IPS-15b (cell line): Measurements from ENCODE around the gene SCN9A.

ENCODE experiments used
- H3K27me3 ChIP-seq: one replicate; pipeline ENCODE4 v1.6.1; 2013; ENCODE audit warnings: low read length; ENCODE audit not compliant: control insufficient read depth, insufficient read depth
- H3K36me3 ChIP-seq: one replicate; pipeline ENCODE4 v1.6.1; 2013; ENCODE audit warnings: low read length; ENCODE audit not compliant: control insufficient read depth, insufficient read depth
- H3K4me1 ChIP-seq: one replicate; pipeline ENCODE4 v1.6.1; 2013; ENCODE audit warnings: mild to moderate bottlenecking, low read length; ENCODE audit not compliant: control insufficient read depth, insufficient read depth
- H3K4me3 ChIP-seq: one replicate; pipeline ENCODE4 v1.5.1; 2013; ENCODE audit warnings: low read depth, low read length
- H3K9ac ChIP-seq: one replicate; pipeline ENCODE4 v1.6.1; 2013; ENCODE audit warnings: low read depth, mild to moderate bottlenecking, low read length
- H3K9me3 ChIP-seq: one replicate; pipeline ENCODE4 v1.6.1; 2013; ENCODE audit warnings: mild to moderate bottlenecking, low read length; ENCODE audit not compliant: control insufficient read depth, insufficient read depth

Gene SCN9A

DNA sequence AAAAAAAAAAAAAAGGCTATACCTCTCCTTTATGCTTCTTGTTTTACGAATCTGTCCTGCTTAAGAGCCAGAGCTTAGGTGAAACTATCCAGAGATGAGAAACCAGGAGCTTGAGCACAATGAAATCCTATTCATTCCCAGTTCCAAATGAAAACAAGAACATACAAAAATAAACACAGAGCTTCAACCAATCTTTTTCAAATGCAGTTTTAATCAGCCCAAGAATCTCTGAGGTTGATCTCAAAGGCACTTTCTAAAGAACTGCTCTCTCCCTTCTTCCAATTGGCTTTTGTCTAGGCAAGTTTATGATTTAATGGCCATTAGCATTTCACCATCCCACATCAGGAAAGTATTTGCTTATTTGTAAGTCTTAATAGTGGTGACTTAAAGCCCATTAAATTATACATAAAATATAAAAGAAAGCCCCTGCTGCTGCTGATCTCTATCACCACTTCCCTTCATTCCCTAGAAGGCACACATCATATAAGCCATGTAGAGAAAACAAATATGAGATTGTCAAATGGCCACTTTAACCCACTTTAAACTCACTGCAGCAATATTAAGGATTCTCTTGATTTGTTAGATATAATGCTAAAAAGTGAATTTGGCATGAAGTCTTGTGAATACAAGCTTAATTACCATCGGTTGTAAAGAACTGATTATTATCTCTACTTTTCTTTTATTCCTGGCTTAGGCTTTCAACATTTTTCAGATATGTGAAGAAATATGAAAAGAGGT, 29.3 kb upstream of the SCN9A start:
- no peaks in the 10 kb centered on the region for H3K9me3 ChIP-seq
- no peaks in the 10 kb centered on the region for H3K36me3 ChIP-seq

DNA sequence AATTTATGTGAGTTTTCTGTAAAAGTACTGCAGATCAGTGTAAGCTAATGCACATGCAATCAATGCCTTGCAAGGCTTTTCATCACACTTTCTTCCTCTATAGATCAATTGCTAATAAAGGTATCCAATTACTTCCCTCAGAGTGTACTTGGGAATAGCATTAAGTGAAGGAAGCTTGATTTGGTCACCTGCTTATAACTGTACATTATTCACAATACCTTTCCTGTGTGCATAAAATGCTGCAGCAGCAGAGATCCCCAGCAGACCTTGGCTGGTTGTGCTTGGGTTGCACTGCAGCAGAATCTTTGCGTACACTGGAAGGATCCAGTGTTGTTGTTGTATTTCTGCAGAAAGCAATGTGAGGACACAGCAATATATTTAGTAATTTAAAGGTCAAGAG, 18.5 kb upstream of the SCN9A start:
- Histone ChIP-seq H3K4me1 (no peaks in the 10 kb centered on the region), H3K4me3 (no peak overlapping the region), H3K27me3 (no peaks in the 10 kb centered on the region), H3K36me3 (no peaks in the 10 kb centered on the region), H3K9me3 (no peaks in the 10 kb centered on the region), H3K9ac (no peak overlapping the region)

More for the DNA sequence above, 29.3 kb upstream of the SCN9A start:
- H3K4me1 ChIP-seq: no peaks in the 10 kb centered on the region
- no peak overlapping the region for H3K4me3 ChIP-seq
- no peak overlapping the region for H3K9ac ChIP-seq
- no peaks in the 10 kb centered on the region for H3K27me3 ChIP-seq

DNA sequence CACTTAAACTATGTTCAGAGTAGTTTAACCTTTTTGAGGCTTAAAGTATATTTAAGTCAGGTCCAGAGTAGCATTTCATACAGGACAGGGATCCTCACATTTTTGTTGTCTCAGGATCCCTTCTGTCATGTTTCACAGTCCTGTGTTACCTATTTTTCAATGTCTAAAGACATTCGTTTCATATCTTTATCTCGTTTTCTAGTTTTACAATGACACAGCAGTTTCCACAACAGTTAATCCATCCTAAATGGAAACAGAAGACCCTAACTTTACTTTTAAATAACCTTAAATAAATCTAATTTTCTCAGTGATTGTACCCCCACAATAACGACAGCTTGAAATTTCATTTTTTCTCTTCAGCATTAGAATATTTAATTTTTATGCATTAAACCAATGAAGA, 17.3 kb upstream of the SCN9A start:
- Histone ChIP-seq H3K4me3 (no peak overlapping the region), H3K27me3 (no peaks in the 10 kb centered on the region), H3K9ac (no peak overlapping the region), H3K36me3 (no peaks in the 10 kb centered on the region), H3K4me1 (no peaks in the 10 kb centered on the region), H3K9me3 (no peaks in the 10 kb centered on the region)

DNA sequence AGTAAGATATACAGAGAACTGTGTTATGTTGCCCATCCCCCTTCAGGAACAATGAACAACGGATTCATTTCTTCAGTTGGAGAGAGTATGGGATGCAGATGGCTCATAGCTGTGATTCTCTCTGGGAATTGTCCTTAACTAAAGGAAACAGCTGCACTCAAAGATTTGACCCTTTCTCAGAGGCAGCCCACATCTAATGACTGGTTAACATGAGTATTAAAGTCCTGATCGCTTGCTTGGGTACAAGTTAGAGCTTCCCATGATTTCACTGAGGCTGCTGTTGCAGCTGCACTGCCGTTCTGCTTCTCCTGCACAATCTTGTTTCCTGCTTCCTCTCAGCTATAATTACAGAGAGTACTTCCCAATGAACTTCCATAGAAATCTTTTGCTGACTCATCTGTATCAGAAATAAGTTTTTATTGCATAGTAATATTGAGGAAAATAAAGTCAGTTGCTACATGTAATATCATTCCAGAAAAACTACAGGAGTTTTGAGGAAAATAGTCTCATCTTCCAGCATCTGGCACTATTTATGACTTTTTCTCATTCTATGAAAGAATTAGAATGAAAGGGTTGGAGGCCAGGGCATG, 12.8 kb upstream of the SCN9A start:
- H3K4me3 ChIP-seq: no peak overlapping the region
- H3K27me3 ChIP-seq: no peaks in the 10 kb centered on the region
- H3K36me3 ChIP-seq: no peaks in the 10 kb centered on the region
- H3K9ac ChIP-seq: no peak overlapping the region
- no peaks in the 10 kb centered on the region for H3K9me3 ChIP-seq
- H3K4me1 ChIP-seq: no peaks in the 10 kb centered on the region

DNA sequence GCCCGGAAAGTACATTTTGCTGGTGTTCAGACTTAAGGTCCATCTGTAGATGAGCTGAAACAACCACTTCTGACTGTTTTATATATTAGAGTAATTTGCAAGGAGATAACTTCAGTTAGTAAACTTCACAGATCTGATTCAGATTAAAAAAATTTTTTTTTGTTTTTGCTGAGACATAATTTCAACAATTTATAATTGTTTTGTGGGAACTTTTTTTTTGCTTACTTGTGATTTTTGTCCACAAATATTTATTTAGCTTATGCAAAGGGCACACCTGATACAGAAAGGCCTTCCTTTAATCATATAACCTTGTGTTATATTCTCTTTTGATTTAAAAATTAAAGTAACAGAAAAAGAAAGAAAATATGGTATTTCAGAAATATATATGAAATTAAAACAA, 9.6 kb upstream of the SCN9A start:
- Histone ChIP-seq H3K9ac (no peak overlapping the region), H3K4me3 (no peak overlapping the region), H3K9me3 (no peaks in the 10 kb centered on the region), H3K4me1 (no peaks in the 10 kb centered on the region), H3K27me3 (no peaks in the 10 kb centered on the region), H3K36me3 (no peaks in the 10 kb centered on the region)

DNA sequence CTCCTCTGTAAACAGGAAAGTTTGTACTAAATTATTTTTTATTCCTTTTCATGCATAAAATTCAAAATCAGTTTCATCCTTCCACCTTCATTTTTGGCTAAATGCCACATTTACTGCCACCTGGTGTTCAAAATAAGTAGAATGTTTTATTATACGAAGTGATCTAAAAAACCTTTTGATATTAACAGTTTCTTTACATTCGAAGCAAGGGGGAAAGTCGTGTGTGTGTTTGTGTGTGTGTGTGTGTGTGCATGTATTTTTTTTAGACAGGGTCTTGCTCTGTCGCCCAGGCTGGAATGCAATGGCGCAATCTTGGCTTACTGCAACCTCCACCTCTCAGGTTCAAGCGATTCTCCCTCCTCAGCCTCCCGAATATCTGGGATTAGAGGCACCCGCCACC, 9.0 kb upstream of the SCN9A start:
- Histone ChIP-seq H3K27me3 (no peaks in the 10 kb centered on the region), H3K9ac (no peak overlapping the region), H3K4me3 (no peak overlapping the region), H3K36me3 (no peaks in the 10 kb centered on the region), H3K9me3 (no peaks in the 10 kb centered on the region), H3K4me1 (no peaks in the 10 kb centered on the region)

DNA sequence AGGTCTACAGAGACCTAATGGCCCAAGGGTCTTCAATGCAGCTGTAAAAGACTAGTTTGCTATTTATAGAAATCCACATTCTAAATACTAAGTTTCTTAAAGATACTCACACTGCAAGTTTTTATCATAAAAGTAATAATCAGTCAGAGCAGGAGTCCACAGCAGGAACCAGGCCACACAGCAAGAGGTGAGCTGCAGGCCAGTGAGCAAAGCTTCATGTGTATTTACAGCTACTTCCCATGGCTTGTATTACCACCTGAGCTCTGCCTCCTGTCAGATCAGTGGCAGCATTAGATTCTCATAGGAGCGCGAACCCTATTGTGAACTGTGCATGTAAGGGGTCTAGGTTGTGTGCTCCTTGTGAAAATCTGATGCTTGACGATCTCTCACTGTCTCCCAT, 6.7 kb upstream of the SCN9A start:
- no peak overlapping the region for H3K4me3 ChIP-seq
- no peaks in the 10 kb centered on the region for H3K9me3 ChIP-seq
- peaks cover 6% of the 10 kb centered on the region for H3K27me3 ChIP-seq
- H3K4me1 ChIP-seq: no peaks in the 10 kb centered on the region
- no peaks in the 10 kb centered on the region for H3K36me3 ChIP-seq
- H3K9ac ChIP-seq: no peak overlapping the region

DNA sequence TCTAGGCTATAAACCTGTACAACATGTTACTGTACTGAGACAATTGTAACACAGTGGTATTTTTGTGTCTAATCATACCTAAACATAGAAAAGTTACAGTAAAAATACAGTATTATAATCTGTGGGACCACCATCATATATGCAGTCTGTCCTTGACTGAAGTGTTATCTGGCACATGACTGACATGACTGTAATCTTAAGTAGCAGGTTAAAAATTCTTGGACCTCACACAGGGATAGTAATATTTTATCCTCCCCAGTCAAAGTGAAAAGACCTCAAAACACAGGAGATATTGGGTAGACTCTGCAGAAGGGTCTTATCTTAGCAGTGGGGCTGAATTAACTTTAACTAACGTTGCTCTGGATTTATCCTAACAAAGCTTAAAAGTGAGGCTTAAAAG, 4.9 kb upstream of the SCN9A start:
- Histone ChIP-seq H3K27me3 (peaks cover 11% of the 10 kb centered on the region), H3K9me3 (no peaks in the 10 kb centered on the region), H3K4me1 (no peaks in the 10 kb centered on the region), H3K36me3 (no peaks in the 10 kb centered on the region), H3K9ac (no peak overlapping the region), H3K4me3 (no peak overlapping the region)

DNA sequence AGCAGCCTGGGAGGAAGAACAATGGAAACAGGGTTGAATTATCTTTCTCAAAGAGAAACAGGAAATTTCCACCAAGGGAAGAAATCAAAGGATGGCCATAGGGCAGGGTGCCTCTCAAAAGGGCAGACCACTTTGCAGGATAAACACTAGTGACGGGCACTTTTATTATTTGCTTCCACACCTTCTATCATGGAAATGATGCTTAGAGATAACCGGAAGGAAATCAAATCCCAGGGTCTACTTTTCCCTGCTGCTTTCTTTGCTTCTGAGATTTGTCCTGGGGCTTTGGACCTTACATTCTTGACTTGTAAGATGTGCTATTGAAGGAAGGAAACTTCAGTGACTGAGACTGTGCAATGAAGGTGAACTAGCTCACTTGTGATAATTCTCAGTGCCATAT, 1.1 kb upstream of the SCN9A start:
- Histone ChIP-seq H3K4me3 (peak overlapping the region; percentile 65), H3K9ac (no peak overlapping the region)

DNA sequence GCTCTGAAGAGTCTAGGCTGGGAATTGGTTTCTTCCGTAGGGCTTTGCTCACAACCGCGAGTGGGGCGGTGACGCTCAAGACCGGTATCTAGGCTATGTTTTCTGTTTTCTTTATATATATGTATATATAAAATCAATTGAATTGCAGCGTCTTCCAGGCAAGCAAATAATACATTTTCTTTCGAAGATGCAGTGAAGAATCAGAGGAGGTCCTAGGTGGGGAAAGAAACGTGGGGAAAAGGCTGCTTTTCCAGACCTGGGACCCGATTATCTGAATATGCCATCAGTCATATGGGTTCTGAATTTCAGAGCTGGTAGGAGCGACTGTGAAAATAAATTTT, 714 bp upstream of the SCN9A start:
- H3K9me3 ChIP-seq: no peaks in the 10 kb centered on the region
- H3K9ac ChIP-seq: no peak overlapping the region
- H3K4me3 ChIP-seq: peak overlapping the region; percentile 65
- peaks cover 13% of the 10 kb centered on the region for H3K27me3 ChIP-seq
- H3K36me3 ChIP-seq: no peaks in the 10 kb centered on the region
- H3K4me1 ChIP-seq: peaks cover 12% of the 10 kb centered on the region

More for the DNA sequence above, 1.1 kb upstream of the SCN9A start:
- peaks cover 11% of the 10 kb centered on the region for H3K4me1 ChIP-seq
- no peaks in the 10 kb centered on the region for H3K36me3 ChIP-seq
- no peaks in the 10 kb centered on the region for H3K9me3 ChIP-seq
- peaks cover 13% of the 10 kb centered on the region for H3K27me3 ChIP-seq

DNA sequence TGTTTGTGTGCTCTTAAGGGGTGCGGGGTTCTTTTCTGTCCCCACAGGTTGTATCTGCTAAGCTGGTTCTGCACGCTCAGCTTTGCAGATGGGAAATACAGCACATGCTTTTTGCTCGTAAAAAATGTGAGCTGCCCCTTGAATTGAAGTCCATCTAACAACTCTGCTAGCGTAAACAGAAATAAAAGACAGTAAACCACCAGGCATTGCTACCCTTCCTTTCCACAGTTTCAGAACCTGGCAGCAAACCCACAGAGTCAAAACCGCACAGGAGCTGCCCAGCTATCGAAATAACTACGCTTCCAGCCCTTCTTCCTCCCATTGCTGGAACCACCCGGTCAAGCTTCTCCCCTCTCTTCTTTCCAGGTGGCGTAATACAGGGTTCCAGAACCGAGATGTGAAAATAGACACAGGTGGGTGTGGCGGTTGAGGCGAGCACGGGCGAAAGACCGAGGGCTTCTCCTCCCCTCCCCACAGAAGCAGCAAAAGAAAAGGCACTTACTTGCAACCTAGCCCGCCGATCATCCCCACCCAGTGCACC, 479 bp downstream of the SCN9A start:
- H3K9me3 ChIP-seq: no peaks in the 10 kb centered on the region
- H3K4me1 ChIP-seq: peaks cover 12% of the 10 kb centered on the region
- H3K4me3 ChIP-seq: peak overlapping the region; percentile 65
- H3K27me3 ChIP-seq: peaks cover 13% of the 10 kb centered on the region
- H3K9ac ChIP-seq: peak overlapping the region; percentile 14
- no peaks in the 10 kb centered on the region for H3K36me3 ChIP-seq

DNA sequence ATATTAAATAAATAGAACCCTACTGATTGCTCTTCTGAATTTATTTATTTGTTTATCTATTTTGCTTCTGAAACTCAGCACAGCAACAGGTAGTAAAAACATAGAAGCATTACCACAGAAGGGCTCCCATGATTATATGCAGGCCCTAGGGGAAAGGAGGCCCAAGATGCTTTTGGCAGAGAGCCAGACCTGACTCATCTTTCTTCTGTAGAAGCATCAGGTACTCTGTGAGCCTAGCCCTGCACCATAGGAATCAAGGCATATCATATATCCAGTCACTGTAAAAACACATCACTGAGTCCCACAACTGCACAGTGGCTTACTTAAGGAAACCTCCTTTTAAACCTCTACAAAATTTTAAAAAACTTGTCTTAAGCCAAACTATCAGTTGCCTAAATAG, 1.8 kb downstream of the SCN9A start:
- Histone ChIP-seq H3K9me3 (no peaks in the 10 kb centered on the region), H3K4me1 (peaks cover 12% of the 10 kb centered on the region), H3K9ac (no peak overlapping the region), H3K4me3 (no peak overlapping the region), H3K36me3 (no peaks in the 10 kb centered on the region), H3K27me3 (peaks cover 13% of the 10 kb centered on the region)
